ENCODE results near the gene ATF6B. TPM values are rescaled to one million over a fixed set of nuclear protein-coding genes. Genes with fewer than 3 reads are reported as not detected.

The ATF6B gene
- total and polyA plus RNA-seq, 2 of the 13 experiments (the other 11 are each of a cell fraction or from before 2014, with no cell fraction given) = 18.1 to 44.0 TPM

- 0 out of 2 replicates have a peak, but pooled peaks have one; percentile 12 for TF ChIP-seq ZNF564 (CRISPR knock-in tag; IDR thresholded peaks at IDR 0.05)
- no peak for TF ChIP-seq GRHL1 (CRISPR knock-in tag; conservative IDR thresholded peaks at IDR 0.05)
- TF ChIP-seq ZNF784 (CRISPR knock-in tag; IDR thresholded peaks at IDR 0.05; ENCODE audit: borderline replicate concordance) = peak; percentile 26; the same call in 1 of the 2 replicates
- TF ChIP-seq ZNF556 (CRISPR knock-in tag; IDR thresholded peaks at IDR 0.05; ENCODE audit: borderline replicate concordance) = 0 out of 2 replicates have a peak, but pooled peaks have one; percentile 2
- TF ChIP-seq PATZ1 (CRISPR knock-in tag; IDR thresholded peaks at IDR 0.05) = peak; percentile 37; the same call in 1 of the 2 replicates
- TF ChIP-seq ZNF337 (CRISPR knock-in tag; IDR thresholded peaks at IDR 0.05; ENCODE audit: borderline replicate concordance, low read depth) = 0 out of 2 replicates have a peak, but pooled peaks have one; percentile 1
- TF ChIP-seq SIN3A (IDR thresholded peaks at IDR 0.05; ENCODE audit: borderline replicate concordance, low read depth, low read length) = 0 out of 2 replicates have a peak, but pooled peaks have one; percentile 31
- 0 out of 2 replicates have a peak, but pooled peaks have one; percentile 26 for TF ChIP-seq YEATS4 (CRISPR knock-in tag; IDR thresholded peaks at IDR 0.05; ENCODE audit: borderline replicate concordance)
- peak; percentile 61; the same call in 1 of the 2 replicates for TF ChIP-seq DRAP1 (CRISPR knock-in tag; IDR thresholded peaks at IDR 0.05)
- TF ChIP-seq FOXK2 (IDR thresholded peaks at IDR 0.05) = 0 out of 2 replicates have a peak, but pooled peaks have one; percentile 28
- no peak for TF ChIP-seq SOX13 (IDR thresholded peaks at IDR 0.05)
- TF ChIP-seq SOX13 (CRISPR knock-in tag; conservative IDR thresholded peaks at IDR 0.05 in 1 of 2, IDR thresholded peaks at IDR 0.05 in 1 of 2) = no peak
- no peak for TF ChIP-seq ZNF775 (CRISPR knock-in tag; IDR thresholded peaks at IDR 0.05; ENCODE audit: borderline replicate concordance)
- no peak for TF ChIP-seq SRF (IDR thresholded peaks at IDR 0.05; ENCODE audit: low read depth, low read length)
- TF ChIP-seq ZFY (CRISPR knock-in tag; IDR thresholded peaks at IDR 0.05) = 0 out of 2 replicates have a peak, but pooled peaks have one; percentile 26
- 0 out of 2 replicates have a peak, but pooled peaks have one; percentile 15 for TF ChIP-seq RAD51 (IDR thresholded peaks at IDR 0.05; ENCODE audit: borderline replicate concordance)
- no peak for TF ChIP-seq GABPA (IDR thresholded peaks at IDR 0.05; ENCODE audit: low read depth, low read length)
- 0 out of 2 replicates have a peak, but pooled peaks have one; percentile 3 for TF ChIP-seq GABPA (CRISPR knock-in tag; IDR thresholded peaks at IDR 0.05; ENCODE audit: low read depth)
- 0 out of 2 replicates have a peak, but pooled peaks have one; percentile 14 for TF ChIP-seq HOXA5 (CRISPR knock-in tag; IDR thresholded peaks at IDR 0.05)
Observed at GRCh38 chr6:32176476-32177182, 48.6 kb upstream of the ATF6B start (continued).

Measured in HepG2 (cell line).